ENCODE results near the gene SORCS2.

Gene SORCS2

DNA sequence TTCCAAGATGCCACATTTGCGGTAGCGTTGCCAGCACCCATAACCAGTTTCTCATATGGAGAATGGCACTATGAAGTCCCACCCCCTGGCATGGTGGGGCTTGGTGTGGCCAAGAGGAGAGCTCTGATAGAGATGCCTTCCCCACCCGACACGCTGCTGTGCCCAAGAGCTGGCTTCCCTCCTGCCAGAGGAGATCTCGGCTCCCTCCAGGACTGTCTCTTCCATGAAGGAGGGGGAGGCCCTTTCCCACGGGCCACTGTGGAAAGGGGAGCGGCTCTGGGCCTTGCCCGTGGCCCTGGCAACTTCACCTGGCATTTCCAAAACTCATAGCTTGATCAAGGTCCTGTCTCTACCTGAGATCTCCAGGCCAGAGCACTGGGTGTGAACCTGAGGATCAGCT, 459.7 kb downstream of the SORCS2 start:
- CTCF ChIA-PET: no interaction called here

DNA sequence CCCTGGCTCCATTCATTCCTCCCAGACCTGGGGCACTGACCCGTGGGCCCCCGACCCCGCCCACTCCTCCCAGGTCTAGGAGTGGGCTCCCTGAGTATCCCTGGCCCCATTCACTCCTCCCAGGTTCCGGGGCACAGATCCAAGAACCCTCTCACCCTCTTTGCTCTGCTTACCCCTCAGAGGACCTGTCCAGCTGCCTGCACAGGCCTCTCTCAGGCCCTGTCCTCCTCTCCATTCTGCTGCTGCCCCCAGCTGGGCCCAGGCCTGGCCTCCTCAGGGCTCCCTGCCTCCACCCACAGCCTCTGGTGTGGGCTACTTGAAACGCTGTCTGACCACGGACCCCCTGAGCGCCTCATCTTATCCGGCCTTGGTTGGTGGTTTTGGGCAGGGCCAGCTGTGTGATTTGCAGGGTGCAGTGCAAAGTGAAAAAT, 460.1 kb downstream of the SORCS2 start:
- TF ChIP-seq SP7 (tag by site-specific recombination; IDR thresholded peaks at IDR 0.05): no peak
- Histone ChIP-seq H3K27ac (ENCODE audit: extremely low read depth, low read depth, low read length) (no peak overlapping the region), H3K4me3 (ENCODE audit: low read depth, low read length) (no peak overlapping the region), H3K36me3 (ENCODE audit: control insufficient read depth in 2 of 2, insufficient read depth in 1 of 2, low read length in 2 of 2) (no peaks in the 10 kb centered on the region), H3K9me3 (ENCODE audit: control insufficient read depth, insufficient read depth, low read depth, low read length) (no peaks in the 10 kb centered on the region), H3K4me1 (ENCODE audit: control insufficient read depth, insufficient read depth, low read length) (no peaks in the 10 kb centered on the region)
- ChIA-PET CTCF (no interaction called here), POLR2A (no interaction called here)

More for the DNA sequence above, 459.7 kb downstream of the SORCS2 start:
- POLR2A ChIA-PET: no interaction called here
- Histone ChIP-seq H3K27ac (ENCODE audit: extremely low read depth, low read depth, low read length) (no peak overlapping the region), H3K4me1 (ENCODE audit: control insufficient read depth, insufficient read depth, low read length) (no peaks in the 10 kb centered on the region), H3K9me3 (ENCODE audit: control insufficient read depth, insufficient read depth, low read depth, low read length) (no peaks in the 10 kb centered on the region), H3K4me3 (ENCODE audit: low read depth, low read length) (no peak overlapping the region), H3K36me3 (ENCODE audit: control insufficient read depth in 2 of 2, insufficient read depth in 1 of 2, low read length in 2 of 2) (no peaks in the 10 kb centered on the region)
- no peak for TF ChIP-seq OSR2 (tag by site-specific recombination; IDR thresholded peaks at IDR 0.05)
- TF ChIP-seq ZNF16 (tag by site-specific recombination; IDR thresholded peaks at IDR 0.05; ENCODE audit: low read depth): no peak
- no peak for TF ChIP-seq GFI1B (tag by site-specific recombination; IDR thresholded peaks at IDR 0.05)
- TF ChIP-seq, protein P1, sequence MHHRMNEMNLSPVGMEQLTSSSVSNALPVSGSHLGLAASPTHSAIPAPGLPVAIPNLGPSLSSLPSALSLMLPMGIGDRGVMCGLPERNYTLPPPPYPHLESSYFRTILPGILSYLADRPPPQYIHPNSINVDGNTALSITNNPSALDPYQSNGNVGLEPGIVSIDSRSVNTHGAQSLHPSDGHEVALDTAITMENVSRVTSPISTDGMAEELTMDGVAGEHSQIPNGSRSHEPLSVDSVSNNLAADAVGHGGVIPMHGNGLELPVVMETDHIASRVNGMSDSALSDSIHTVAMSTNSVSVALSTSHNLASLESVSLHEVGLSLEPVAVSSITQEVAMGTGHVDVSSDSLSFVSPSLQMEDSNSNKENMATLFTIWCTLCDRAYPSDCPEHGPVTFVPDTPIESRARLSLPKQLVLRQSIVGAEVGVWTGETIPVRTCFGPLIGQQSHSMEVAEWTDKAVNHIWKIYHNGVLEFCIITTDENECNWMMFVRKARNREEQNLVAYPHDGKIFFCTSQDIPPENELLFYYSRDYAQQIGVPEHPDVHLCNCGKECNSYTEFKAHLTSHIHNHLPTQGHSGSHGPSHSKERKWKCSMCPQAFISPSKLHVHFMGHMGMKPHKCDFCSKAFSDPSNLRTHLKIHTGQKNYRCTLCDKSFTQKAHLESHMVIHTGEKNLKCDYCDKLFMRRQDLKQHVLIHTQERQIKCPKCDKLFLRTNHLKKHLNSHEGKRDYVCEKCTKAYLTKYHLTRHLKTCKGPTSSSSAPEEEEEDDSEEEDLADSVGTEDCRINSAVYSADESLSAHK (tag by site-specific recombination; IDR thresholded peaks at IDR 0.05): no peak
- no peak for TF ChIP-seq ZNF423 (tag by site-specific recombination; IDR thresholded peaks at IDR 0.05)
- no peak for TF ChIP-seq ZNF830 (tag by site-specific recombination; IDR thresholded peaks at IDR 0.05; ENCODE audit: low read depth)
- TF ChIP-seq ZNF248 (tag by site-specific recombination; IDR thresholded peaks at IDR 0.05): no peak
- no peak for TF ChIP-seq ZNF555 (tag by site-specific recombination; conservative IDR thresholded peaks at IDR 0.05)
- no peak for TF ChIP-seq ZNF2 (tag by site-specific recombination; IDR thresholded peaks at IDR 0.05)
- TF ChIP-seq ZNF302 (tag by site-specific recombination; IDR thresholded peaks at IDR 0.05; ENCODE audit: low read depth): no peak
- TF ChIP-seq, protein P2, sequence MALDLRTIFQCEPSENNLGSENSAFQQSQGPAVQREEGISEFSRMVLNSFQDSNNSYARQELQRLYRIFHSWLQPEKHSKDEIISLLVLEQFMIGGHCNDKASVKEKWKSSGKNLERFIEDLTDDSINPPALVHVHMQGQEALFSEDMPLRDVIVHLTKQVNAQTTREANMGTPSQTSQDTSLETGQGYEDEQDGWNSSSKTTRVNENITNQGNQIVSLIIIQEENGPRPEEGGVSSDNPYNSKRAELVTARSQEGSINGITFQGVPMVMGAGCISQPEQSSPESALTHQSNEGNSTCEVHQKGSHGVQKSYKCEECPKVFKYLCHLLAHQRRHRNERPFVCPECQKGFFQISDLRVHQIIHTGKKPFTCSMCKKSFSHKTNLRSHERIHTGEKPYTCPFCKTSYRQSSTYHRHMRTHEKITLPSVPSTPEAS (tag by site-specific recombination; IDR thresholded peaks at IDR 0.05): no peak
- TF ChIP-seq, protein P3, sequence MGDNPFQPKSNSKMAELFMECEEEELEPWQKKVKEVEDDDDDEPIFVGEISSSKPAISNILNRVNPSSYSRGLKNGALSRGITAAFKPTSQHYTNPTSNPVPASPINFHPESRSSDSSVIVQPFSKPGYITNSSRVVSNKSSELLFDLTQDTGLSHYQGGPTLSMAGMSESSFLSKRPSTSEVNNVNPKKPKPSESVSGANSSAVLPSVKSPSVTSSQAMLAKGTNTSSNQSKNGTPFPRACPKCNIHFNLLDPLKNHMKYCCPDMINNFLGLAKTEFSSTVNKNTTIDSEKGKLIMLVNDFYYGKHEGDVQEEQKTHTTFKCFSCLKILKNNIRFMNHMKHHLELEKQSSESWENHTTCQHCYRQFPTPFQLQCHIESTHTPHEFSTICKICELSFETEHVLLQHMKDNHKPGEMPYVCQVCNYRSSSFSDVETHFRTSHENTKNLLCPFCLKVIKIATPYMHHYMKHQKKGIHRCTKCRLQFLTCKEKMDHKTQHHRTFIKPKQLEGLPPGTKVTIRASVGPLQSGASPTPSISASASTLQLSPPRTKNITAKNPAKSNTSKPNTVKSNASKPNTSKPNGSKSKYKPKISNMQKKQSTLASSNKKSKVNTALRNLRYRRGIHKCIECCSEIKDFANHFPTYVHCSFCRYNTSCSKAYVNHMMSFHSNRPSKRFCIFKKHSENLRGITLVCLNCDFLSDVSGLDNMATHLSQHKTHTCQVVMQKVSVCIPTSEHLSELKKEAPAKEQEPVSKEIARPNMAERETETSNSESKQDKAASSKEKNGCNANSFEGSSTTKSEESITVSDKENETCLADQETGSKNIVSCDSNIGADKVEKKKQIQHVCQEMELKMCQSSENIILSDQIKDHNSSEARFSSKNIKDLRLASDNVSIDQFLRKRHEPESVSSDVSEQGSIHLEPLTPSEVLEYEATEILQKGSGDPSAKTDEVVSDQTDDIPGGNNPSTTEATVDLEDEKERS (tag by site-specific recombination; IDR thresholded peaks at IDR 0.05): no peak
- TF ChIP-seq ZFP37 (tag by site-specific recombination; IDR thresholded peaks at IDR 0.05): no peak
- TF ChIP-seq HOXA7 (CRISPR knock-in tag; IDR thresholded peaks at IDR 0.05; ENCODE audit: borderline replicate concordance): no peak
- TF ChIP-seq, protein P4, sequence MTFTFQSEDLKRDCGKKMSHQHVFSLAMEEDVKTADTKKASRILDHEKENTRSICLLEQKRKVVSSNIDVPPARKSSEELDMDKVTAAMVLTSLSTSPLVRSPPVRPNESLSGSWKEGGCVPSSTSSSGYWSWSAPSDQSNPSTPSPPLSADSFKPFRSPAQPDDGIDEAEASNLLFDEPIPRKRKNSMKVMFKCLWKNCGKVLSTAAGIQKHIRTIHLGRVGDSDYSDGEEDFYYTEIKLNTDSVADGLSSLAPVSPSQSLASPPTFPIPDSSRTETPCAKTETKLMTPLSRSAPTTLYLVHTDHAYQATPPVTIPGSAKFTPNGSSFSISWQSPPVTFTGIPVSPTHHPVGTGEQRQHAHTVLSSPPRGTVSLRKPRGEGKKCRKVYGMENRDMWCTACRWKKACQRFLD (tag by site-specific recombination; IDR thresholded peaks at IDR 0.05): no peak
- no peak for TF ChIP-seq ZNF324 (tag by site-specific recombination; IDR thresholded peaks at IDR 0.05)

Data from HEK293 (cell line).